ENCODE data around the gene TPPP3.

Gene TPPP3

GRCh38 chr16:67413978-67414911, 20.9 kb upstream of the TPPP3 start:
- no peak for DNase-seq (ENCODE audit: low read depth)
- Histone ChIP-seq H3K4me1 (ENCODE audit: control insufficient read depth, insufficient read depth, low read length) (peaks cover 12% of the 10 kb centered on the region), H3K9ac (ENCODE audit: low read length) (no peak overlapping the region), H3K9me3 (ENCODE audit: control insufficient read depth, low read length) (no peaks in the 10 kb centered on the region), H3K27me3 (replicated peaks; ENCODE audit: control insufficient read depth, insufficient read depth, low read length) (no peaks in the 10 kb centered on the region), H3K4me3 (ENCODE audit: low read length) (no peak overlapping the region), H3K36me3 (ENCODE audit: control insufficient read depth, insufficient read depth, low read length, severe bottlenecking) (no peaks in the 10 kb centered on the region)

GRCh38 chr16:67412294-67412693, 19.0 kb upstream of the TPPP3 start:
- H3K36me3 ChIP-seq (ENCODE audit: control insufficient read depth, insufficient read depth, low read length, severe bottlenecking): no peaks in the 10 kb centered on the region
- H3K9ac ChIP-seq (ENCODE audit: low read length): no peak overlapping the region
- peaks cover 19% of the 10 kb centered on the region for H3K4me1 ChIP-seq (ENCODE audit: control insufficient read depth, insufficient read depth, low read length)
- H3K27me3 ChIP-seq (replicated peaks; ENCODE audit: control insufficient read depth, insufficient read depth, low read length): no peaks in the 10 kb centered on the region
- DNase-seq (ENCODE audit: low read depth): no peak
- H3K9me3 ChIP-seq (ENCODE audit: control insufficient read depth, low read length): no peaks in the 10 kb centered on the region
- H3K4me3 ChIP-seq (ENCODE audit: low read length): no peak overlapping the region

- no peaks in the 10 kb centered on the region for H3K27me3 ChIP-seq (replicated peaks; ENCODE audit: control insufficient read depth, insufficient read depth, low read length)
- no peaks in the 10 kb centered on the region for H3K9me3 ChIP-seq (ENCODE audit: control insufficient read depth, low read length)
Measured at GRCh38 chr16:67411339-67411738, 18.0 kb upstream of the TPPP3 start.

GRCh38 chr16:67409631-67410030, 16.3 kb upstream of the TPPP3 start:
- H3K9ac ChIP-seq (ENCODE audit: low read length): no peak overlapping the region
- no peaks in the 10 kb centered on the region for H3K27me3 ChIP-seq (replicated peaks; ENCODE audit: control insufficient read depth, insufficient read depth, low read length)
- no peaks in the 10 kb centered on the region for H3K9me3 ChIP-seq (ENCODE audit: control insufficient read depth, low read length)
- H3K36me3 ChIP-seq (ENCODE audit: control insufficient read depth, insufficient read depth, low read length, severe bottlenecking): no peaks in the 10 kb centered on the region
- H3K4me3 ChIP-seq (ENCODE audit: low read length): no peak overlapping the region
- no peak for DNase-seq (ENCODE audit: low read depth)
- peaks cover 38% of the 10 kb centered on the region for H3K4me1 ChIP-seq (ENCODE audit: control insufficient read depth, insufficient read depth, low read length)

More at GRCh38 chr16:67411339-67411738, 18.0 kb upstream of the TPPP3 start:
- Histone ChIP-seq H3K4me3 (ENCODE audit: low read length) (no peak overlapping the region), H3K4me1 (ENCODE audit: control insufficient read depth, insufficient read depth, low read length) (peaks cover 25% of the 10 kb centered on the region), H3K36me3 (ENCODE audit: control insufficient read depth, insufficient read depth, low read length, severe bottlenecking) (no peaks in the 10 kb centered on the region), H3K9ac (ENCODE audit: low read length) (no peak overlapping the region)
- no peak for DNase-seq (ENCODE audit: low read depth)

- Histone ChIP-seq H3K9me3 (ENCODE audit: control insufficient read depth, low read length) (no peaks in the 10 kb centered on the region), H3K27me3 (replicated peaks; ENCODE audit: control insufficient read depth, insufficient read depth, low read length) (no peaks in the 10 kb centered on the region), H3K9ac (ENCODE audit: low read length) (peak overlapping the region; percentile 63), H3K4me3 (ENCODE audit: low read length) (no peak overlapping the region), H3K4me1 (ENCODE audit: control insufficient read depth, insufficient read depth, low read length) (peaks cover 34% of the 10 kb centered on the region), H3K36me3 (ENCODE audit: control insufficient read depth, insufficient read depth, low read length, severe bottlenecking) (no peaks in the 10 kb centered on the region)
- no peak for DNase-seq (ENCODE audit: low read depth)
Measured at GRCh38 chr16:67407788-67408452, 14.6 kb upstream of the TPPP3 start.

GRCh38 chr16:67407176-67407787, 14.0 kb upstream of the TPPP3 start:
- no peaks in the 10 kb centered on the region for H3K9me3 ChIP-seq (ENCODE audit: control insufficient read depth, low read length)

GRCh38 chr16:67406111-67406971, 13.0 kb upstream of the TPPP3 start:
- H3K4me1 ChIP-seq (ENCODE audit: control insufficient read depth, insufficient read depth, low read length): peaks cover 34% of the 10 kb centered on the region
- H3K4me3 ChIP-seq (ENCODE audit: low read length): peak overlapping the region; percentile 47
- H3K9me3 ChIP-seq (ENCODE audit: control insufficient read depth, low read length): no peaks in the 10 kb centered on the region
- no peaks in the 10 kb centered on the region for H3K27me3 ChIP-seq (replicated peaks; ENCODE audit: control insufficient read depth, insufficient read depth, low read length)
- H3K9ac ChIP-seq (ENCODE audit: low read length): peak overlapping the region; percentile 63
- H3K36me3 ChIP-seq (ENCODE audit: control insufficient read depth, insufficient read depth, low read length, severe bottlenecking): no peaks in the 10 kb centered on the region
- DNase-seq (ENCODE audit: low read depth): peak; percentile 88

More at GRCh38 chr16:67407176-67407787, 14.0 kb upstream of the TPPP3 start:
- DNase-seq (ENCODE audit: low read depth): peak; percentile 55
- peaks cover 34% of the 10 kb centered on the region for H3K4me1 ChIP-seq (ENCODE audit: control insufficient read depth, insufficient read depth, low read length)
- H3K36me3 ChIP-seq (ENCODE audit: control insufficient read depth, insufficient read depth, low read length, severe bottlenecking): no peaks in the 10 kb centered on the region
- H3K4me3 ChIP-seq (ENCODE audit: low read length): no peak overlapping the region
- no peaks in the 10 kb centered on the region for H3K27me3 ChIP-seq (replicated peaks; ENCODE audit: control insufficient read depth, insufficient read depth, low read length)
- H3K9ac ChIP-seq (ENCODE audit: low read length): peak overlapping the region; percentile 63

- no peaks in the 10 kb centered on the region for H3K27me3 ChIP-seq (replicated peaks; ENCODE audit: control insufficient read depth, insufficient read depth, low read length)
- peaks cover 29% of the 10 kb centered on the region for H3K4me1 ChIP-seq (ENCODE audit: control insufficient read depth, insufficient read depth, low read length)
- H3K9ac ChIP-seq (ENCODE audit: low read length): no peak overlapping the region
- no peaks in the 10 kb centered on the region for H3K9me3 ChIP-seq (ENCODE audit: control insufficient read depth, low read length)
- no peaks in the 10 kb centered on the region for H3K36me3 ChIP-seq (ENCODE audit: control insufficient read depth, insufficient read depth, low read length, severe bottlenecking)
- DNase-seq (ENCODE audit: low read depth): no peak
- no peak overlapping the region for H3K4me3 ChIP-seq (ENCODE audit: low read length)
Measured at GRCh38 chr16:67405336-67405735, 12.0 kb upstream of the TPPP3 start.

- no peak for DNase-seq (ENCODE audit: low read depth)
- no peaks in the 10 kb centered on the region for H3K9me3 ChIP-seq (ENCODE audit: control insufficient read depth, low read length)
- no peak overlapping the region for H3K9ac ChIP-seq (ENCODE audit: low read length)
- no peak overlapping the region for H3K4me3 ChIP-seq (ENCODE audit: low read length)
- H3K27me3 ChIP-seq (replicated peaks; ENCODE audit: control insufficient read depth, insufficient read depth, low read length): no peaks in the 10 kb centered on the region
- peaks cover 29% of the 10 kb centered on the region for H3K4me1 ChIP-seq (ENCODE audit: control insufficient read depth, insufficient read depth, low read length)
- H3K36me3 ChIP-seq (ENCODE audit: control insufficient read depth, insufficient read depth, low read length, severe bottlenecking): no peaks in the 10 kb centered on the region
Measured at GRCh38 chr16:67404740-67405226, 11.5 kb upstream of the TPPP3 start.

GRCh38 chr16:67403976-67404555, 10.8 kb upstream of the TPPP3 start:
- no peaks in the 10 kb centered on the region for H3K9me3 ChIP-seq (ENCODE audit: control insufficient read depth, low read length)
- no peak for DNase-seq (ENCODE audit: low read depth)
- H3K4me1 ChIP-seq (ENCODE audit: control insufficient read depth, insufficient read depth, low read length): peaks cover 29% of the 10 kb centered on the region
- H3K27me3 ChIP-seq (replicated peaks; ENCODE audit: control insufficient read depth, insufficient read depth, low read length): no peaks in the 10 kb centered on the region
- H3K9ac ChIP-seq (ENCODE audit: low read length): no peak overlapping the region
- no peaks in the 10 kb centered on the region for H3K36me3 ChIP-seq (ENCODE audit: control insufficient read depth, insufficient read depth, low read length, severe bottlenecking)
- no peak overlapping the region for H3K4me3 ChIP-seq (ENCODE audit: low read length)

All from adipocyte (in vitro differentiated cells).